Measurements from ENCODE around the gene GOLPH3.
A peak's percentile ranks its signal among the peaks of the same experiment; 100 is the strongest.

The GOLPH3 gene

GRCh38 chr5:32170303-32171151 lies 3.6 kb downstream of the GOLPH3 start:
- no peak for DNase-seq

DNA sequence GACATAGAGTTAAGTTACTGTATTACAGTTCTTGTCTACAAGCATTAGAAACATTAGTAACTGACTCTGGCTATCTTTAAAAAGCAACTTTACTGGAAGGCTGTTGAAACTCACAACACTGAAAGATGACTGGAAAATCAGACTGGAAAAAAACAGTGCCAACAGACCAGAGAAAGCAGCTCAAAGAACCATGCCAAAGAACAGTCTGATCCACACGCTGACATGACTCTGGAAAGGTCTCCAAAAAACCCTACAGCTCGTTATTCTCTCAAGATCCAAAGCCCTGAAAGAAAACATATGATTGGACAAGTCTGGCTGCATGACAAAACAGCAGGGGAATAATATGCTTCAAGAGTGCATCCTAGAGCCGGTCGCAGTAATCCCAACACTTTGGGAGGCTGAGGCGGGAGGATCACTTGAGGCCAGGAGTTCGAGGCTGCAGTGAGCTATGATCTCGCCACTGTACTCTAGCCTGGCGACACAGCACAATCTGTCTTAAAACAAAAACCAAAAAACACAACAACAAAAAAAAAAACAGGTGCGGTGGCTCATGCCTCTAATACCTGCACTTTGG lies 5.6 kb downstream of the GOLPH3 start:
- no peak for DNase-seq

DNA sequence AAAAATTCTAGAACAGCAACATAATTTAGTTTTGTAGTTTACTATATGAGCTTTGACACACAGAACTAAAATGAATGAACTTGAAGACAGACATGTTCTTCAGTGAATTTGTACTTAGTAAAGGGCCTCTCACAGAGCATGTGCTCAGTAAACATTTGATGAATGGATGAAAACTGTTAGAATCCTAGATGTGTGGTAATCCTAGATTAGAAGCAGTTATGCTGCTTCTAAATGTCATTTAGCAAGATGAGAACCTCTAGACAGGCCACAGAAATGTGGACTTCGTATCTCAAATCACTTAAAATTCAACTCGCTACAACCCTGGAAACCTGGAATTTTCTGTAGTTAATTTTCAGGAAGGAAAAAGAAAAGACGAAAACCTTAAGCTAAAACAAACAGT lies 8.5 kb downstream of the GOLPH3 start:
- no peak for DNase-seq

- no peak for DNase-seq
These were observed 10.3 kb downstream of the GOLPH3 start for GRCh38 chr5:32163785-32164184.

GRCh38 chr5:32163053-32163452 lies 11.1 kb downstream of the GOLPH3 start:
- no peak for DNase-seq

DNA sequence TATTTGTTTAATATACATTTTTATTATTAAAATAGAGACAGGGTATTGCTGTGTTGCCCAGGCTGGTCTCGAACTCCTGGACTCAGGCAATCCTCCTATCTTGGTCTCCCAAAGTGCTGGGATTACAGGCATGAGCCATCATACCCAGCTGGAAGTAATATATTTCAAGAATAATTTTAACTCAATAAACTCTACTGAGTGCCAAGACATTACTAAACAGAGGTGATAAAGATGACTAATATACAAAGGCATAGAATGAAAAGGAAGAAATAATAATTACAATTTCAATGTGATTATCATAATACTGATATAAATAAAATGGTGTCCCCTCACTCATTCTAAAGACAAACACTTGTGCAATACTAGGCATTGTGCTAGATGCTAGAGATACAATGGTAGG lies 13.9 kb downstream of the GOLPH3 start:
- DNase-seq, result no peak

- no peak for DNase-seq
These were observed 14.6 kb downstream of the GOLPH3 start for GRCh38 chr5:32159328-32160072.

DNA sequence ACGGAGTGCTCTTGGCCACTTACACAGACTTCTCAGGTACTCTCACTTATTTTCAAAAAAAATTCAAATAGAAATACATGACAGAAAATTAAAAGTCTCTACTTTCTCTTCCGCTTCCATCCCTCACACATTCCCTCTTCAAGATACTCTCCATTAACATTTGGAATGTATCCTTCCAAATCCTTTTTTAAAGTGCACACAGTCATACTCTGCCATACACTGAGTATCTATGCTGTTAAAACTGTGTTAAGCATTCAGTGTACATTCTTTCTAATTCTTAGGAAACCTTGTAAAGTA lies 15.5 kb downstream of the GOLPH3 start:
- DNase-seq, result no peak

- no peak for DNase-seq
These were observed 17.0 kb downstream of the GOLPH3 start for GRCh38 chr5:32157078-32157477.

DNA sequence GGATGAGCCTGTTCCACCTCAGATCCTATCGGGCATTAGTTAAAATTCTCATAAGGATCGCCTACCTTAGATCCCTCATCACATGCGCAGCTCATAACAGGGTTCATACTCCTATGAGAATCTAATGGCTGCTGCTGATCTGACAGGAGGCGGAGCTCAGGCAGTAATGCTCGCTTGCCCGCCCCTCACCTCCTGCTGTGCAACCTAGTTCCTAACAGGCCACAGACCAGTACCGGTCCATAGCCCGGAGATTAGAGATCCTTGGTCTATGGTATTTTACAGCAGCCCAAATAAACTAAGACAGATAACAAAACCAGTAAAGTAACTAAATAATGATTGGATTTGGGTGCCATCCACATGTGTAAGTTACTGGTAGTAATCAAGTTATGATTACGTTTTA lies 17.5 kb downstream of the GOLPH3 start:
- DNase-seq, result no peak

DNA sequence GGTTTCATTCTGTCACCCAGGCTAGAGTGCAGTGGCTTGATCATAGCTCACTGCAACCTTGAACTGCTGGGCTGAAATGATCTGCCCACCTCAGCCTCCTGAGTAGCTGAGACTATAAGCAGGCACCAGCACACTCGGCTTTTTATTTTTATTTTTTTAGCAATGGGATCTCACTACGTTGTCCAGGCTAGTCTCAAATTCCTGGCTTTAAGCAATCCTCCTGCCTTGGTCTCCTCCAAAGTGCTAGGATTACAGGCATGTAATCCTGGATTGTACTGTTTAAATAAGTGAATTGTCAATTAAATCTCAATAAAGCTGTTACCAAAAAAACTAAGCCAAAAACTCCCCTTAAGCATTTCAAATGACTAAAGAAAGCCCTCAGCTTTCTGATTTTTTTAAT lies 18.9 kb downstream of the GOLPH3 start:
- DNase-seq, result no peak

- no peak for DNase-seq
These were observed 20.4 kb downstream of the GOLPH3 start for GRCh38 chr5:32153723-32154122.

- DNase-seq, result no peak
These were observed 22.9 kb downstream of the GOLPH3 start for GRCh38 chr5:32151198-32151597.

DNA sequence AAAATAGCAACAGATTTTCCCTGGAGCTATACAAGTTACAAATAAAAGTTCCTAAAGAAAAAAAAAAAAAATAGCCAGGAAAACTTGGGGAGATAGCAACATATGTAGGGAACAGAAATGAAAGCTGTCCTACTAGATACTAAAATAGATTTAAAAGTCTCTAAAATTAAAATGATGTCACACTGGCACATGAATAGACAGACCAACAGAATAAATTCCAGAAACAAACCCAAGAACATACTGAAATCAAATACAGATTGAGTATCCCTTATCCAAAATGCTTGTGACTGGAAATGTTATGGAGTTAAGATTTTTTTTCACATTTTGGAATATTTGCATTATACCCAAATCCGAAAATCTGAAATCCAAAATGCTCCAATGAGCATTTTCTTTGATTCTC lies 23.8 kb downstream of the GOLPH3 start:
- no peak for DNase-seq

DNA sequence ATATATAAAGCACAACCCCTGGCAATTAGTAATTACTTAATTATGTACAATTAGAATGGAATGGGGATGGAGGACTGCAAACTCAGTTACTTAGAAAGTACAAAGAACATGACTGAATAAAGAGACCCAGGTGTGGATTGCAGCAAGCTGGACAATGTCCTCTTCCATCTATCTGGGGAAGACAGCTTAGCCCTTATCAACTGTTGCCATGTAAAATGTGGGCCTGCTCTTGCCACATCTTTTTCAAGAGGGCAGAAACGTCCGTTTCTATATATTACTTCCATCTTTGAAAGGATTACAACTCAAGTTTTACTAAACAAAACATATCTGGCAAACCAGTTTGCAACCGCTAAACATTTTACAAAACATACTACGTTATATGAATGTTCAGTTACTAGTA lies 26.2 kb downstream of the GOLPH3 start:
- DNase-seq, result no peak

GRCh38 chr5:32147236-32147635 lies 26.9 kb downstream of the GOLPH3 start:
- no peak for DNase-seq

- no peak for DNase-seq
These were observed 28.7 kb downstream of the GOLPH3 start for GRCh38 chr5:32145378-32145777.

- no peak for DNase-seq
These were observed 29.5 kb downstream of the GOLPH3 start for GRCh38 chr5:32144378-32145207.

- DNase-seq, result no peak
These were observed 30.3 kb downstream of the GOLPH3 start for GRCh38 chr5:32143617-32144377.

GRCh38 chr5:32138839-32139493 lies 35.2 kb downstream of the GOLPH3 start:
- peak; percentile 43 for DNase-seq

DNA sequence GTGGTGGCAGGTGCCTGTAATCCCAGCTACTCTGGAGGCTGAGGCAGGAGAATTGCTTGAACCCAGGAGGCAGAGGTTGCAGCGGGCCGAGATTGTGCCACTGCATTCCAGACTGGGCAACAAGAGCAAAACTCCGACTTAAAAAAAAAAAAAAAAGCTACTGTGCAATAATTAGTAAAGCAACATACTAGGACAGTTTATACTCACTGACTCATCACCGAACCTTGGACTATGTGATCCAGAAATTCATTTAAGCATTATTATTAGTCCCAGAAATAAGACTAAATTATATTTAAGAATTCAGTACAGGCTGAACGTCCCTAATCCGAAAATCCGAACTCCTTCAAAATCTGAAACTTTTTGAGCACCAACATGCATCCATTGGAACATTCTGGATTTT lies 37.8 kb downstream of the GOLPH3 start:
- DNase-seq, result no peak

DNA sequence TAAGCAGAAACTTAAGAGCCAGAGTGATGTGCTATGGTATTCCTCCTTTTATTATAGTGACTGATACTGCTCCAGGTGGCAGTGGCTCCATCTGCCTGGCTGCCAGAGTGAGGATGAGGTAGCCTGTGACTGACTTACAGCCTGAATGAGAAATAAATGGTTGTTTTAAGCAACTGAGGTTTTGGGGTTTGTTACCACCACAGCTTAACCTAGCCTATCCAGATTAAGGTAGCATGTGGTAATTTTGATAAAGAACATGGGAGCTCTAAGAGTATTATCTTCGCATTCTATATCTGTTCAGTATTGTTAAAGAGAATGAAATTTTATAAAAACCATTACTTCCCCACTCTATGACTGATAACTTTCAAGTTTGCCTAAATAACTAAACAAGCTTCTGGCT lies 39.0 kb downstream of the GOLPH3 start:
- DNase-seq, result no peak
